Stimulated activated CD4-positive, alpha-beta T cell treated with anti-CD3 and anti-CD28 coated beads, Interleukin-1b, Interleukin-23, amount 100 ng/mL, for 48 hours (primary cell): ENCODE data around the gene NBPF26.
"Not testable (repeated sequence)": the region's sequence is repeated elsewhere in the genome, so short reads cannot be mapped to it uniquely, and the experiment has no call there.

Experiments
- DNase-seq: peaks from one replicate; pipeline ENCODE4 v3.0.0-alpha.2; 2020

Gene NBPF26

DNA sequence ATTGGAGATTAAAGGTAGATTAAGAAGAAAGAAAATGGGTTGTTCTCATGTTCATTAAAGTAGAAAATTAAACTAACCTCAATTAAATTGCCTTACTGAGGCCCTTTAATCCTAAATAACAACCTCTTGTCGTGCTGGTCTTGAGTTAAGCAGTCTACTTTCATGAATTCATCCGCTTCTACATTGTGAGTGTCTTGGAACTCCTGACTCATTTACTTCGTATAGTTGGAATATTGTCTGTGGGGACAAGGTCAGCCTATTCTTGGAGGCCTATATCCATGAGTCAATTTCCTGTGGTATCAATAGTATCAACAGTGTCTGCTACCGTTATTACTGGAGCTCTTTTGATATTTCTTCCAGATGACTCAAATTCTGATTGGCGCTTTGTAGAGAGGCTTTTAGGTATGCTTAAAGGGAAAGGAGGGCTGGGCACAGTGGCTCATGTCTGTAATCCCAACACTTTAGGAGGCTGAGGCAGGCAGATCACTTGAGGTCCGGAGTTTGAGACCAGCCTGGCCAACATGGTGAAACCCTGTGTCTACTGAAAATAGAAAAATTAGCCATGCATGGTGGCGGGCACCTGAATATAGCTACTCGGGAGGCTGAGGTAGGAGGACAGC is 136.0 kb downstream of the NBPF26 start:
- DNase-seq, result not testable (repeated sequence)

DNA sequence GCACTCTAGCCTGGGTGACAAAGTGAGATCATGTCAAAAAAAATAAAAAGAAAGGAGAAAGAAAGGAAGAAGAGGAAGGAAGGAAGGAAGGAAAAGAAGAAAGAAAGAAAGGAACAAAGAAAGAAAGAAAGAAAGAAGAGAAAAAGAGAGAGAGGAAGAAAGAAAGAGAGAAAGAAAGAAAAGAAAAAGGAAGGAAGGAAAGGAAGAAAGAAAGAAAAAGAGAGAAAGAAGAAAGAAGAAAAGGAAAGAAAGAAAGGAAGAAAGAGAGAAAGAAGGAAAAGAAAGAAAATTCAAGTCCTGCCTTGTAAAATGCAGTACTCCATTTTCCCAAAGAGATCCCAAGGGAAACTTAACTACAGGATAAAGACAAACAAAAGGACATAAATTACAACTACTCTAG is 154.5 kb downstream of the NBPF26 start:
- DNase-seq, result not testable (repeated sequence)

DNA sequence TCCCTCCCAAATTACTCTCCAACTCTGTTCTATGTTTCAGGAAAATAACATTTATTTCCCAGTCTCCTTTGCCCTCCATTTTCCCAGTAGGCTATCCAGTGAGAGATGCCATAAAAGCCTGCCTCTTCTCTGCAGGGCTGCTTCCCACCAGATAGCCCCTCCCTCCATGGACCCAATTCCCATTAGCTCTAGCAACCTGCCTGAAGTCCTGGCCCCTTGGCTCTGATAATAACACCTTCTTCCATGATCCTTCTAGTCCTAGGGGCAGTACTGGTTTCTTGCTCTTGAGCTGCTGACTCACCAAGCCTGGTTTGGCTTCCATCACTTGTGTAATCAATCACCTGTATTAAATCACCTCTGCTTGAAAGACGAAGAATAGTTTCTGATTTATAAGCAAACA is 156.3 kb downstream of the NBPF26 start:
- DNase-seq, result not testable (repeated sequence)

DNA sequence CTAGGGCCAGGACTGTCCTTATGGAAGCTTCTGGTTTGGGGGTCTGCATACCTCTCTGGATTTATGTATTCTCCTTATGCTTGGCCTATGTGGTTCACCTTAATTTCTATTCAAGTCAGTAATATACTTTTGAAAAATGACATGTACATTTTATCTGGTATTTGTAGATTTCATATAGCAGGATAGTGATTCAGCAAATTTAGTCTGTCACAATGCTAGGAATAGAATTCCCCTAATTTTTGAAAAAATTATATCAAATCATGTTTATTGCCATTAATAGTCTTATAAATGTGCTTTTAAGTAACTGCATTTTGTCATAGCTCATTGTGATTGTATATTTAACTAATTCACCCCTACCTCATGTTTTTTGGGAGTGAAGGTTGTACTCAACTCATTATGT is 158.2 kb downstream of the NBPF26 start:
- DNase-seq, result not testable (repeated sequence)
